Stomach (tissue), 9 donors: Measurements from ENCODE around the gene CD9. TPM values are rescaled to one million over a fixed set of nuclear protein-coding genes. Genes with fewer than 3 reads are reported as not detected.

Source experiments
- DNase-seq, 2 donors: peaks; one replicate each; pipeline versions ENCODE4 v3.0.0 to v3.0.0-alpha.2; 2013 to 2019
- H3K27ac ChIP-seq, 5 donors: fragments of 200-600 bp in 4 of 5; sonication (generic) in 4 of 5; one replicate each; pipeline ENCODE4 v1.5.1; 2013 to 2019; ENCODE audit warnings: mild to moderate bottlenecking in 1 of 5, moderate library complexity in 1 of 5
- H3K27me3 ChIP-seq, 3 donors: fragments of 200-600 bp; sonication (generic); one replicate each; pipeline ENCODE4 v1.5.1; 2017 to 2019; ENCODE audit warnings: mixed run types in 1 of 3
- H3K36me3 ChIP-seq, 4 donors: fragments of 200-600 bp; sonication (generic); 1 replicate in 3 of 4; 2 replicates in 1 of 4; pipeline ENCODE4 v1.5.1; 2016 to 2019
- H3K4me1 ChIP-seq, 4 donors: fragments of 200-600 bp; sonication (generic); one replicate each; pipeline ENCODE4 v1.5.1; 2016 to 2019
- H3K4me3 ChIP-seq, 4 donors: fragments of 200-600 bp; sonication (generic) in 3 of 4; one replicate each; pipeline ENCODE4 v1.5.1; 2016 to 2019; ENCODE audit warnings: mild to moderate bottlenecking in 1 of 4
- H3K9me3 ChIP-seq, 4 donors: fragments of 200-600 bp; sonication (generic); one replicate each; pipeline ENCODE4 v1.5.1; 2016 to 2019
- CTCF ChIP-seq, 7 experiments: fragments of 450-650 bp in 4 of 7; fragments of 200-600 bp in 3 of 7; sonication (generic) in 3 of 7; IDR thresholded peaks; one replicate each; pipeline ENCODE4 v1.5.1; 2016 to 2019; ENCODE audit warnings: antibody characterized with exemption in 7 of 7, control low read depth in 2 of 7, mild to moderate bottlenecking in 1 of 7
- EP300 ChIP-seq: sonication (generic); formaldehyde crosslinking; IDR thresholded peaks from one replicate; pipeline ENCODE4 v1.6.1; 2017; ENCODE audit warnings: antibody characterized with exemption
- POLR2A ChIP-seq, 4 donors: fragments of 450-650 bp; IDR thresholded peaks; one replicate each; pipeline ENCODE4 v1.6.1; 2016; ENCODE audit warnings: antibody characterized with exemption in 4 of 4, control low read depth in 2 of 4, mild to moderate bottlenecking in 1 of 4, moderate library complexity in 1 of 4
- POLR2AphosphoS5 ChIP-seq, 3 donors: sonication (generic); formaldehyde crosslinking; IDR thresholded peaks; one replicate each; pipeline ENCODE4 v1.6.1; 2016; ENCODE audit warnings: antibody characterized with exemption in 3 of 3
- WGBS, 5 donors: extraction: QIAGEN DNeasy Blood & Tissue Kit in 3 of 5; methylation state at CpG; one replicate each; pipeline versions ENCODE4 v1.1.5 to v1.1.7; 2013 to 2018; 5-methylcytosine and 5-hydroxymethylcytosine counted together
- intact Hi-C: fragments of 100-400 bp; cut with DNase I; formaldehyde crosslinking; loops from one replicate; pipeline ENCODE4 v1.15.1; 2023; ENCODE audit warnings: low total_unique reads
- polyA plus RNA-seq, 3 donors: library from polyadenylated mRNA; stranded (reverse); fragments of 200-250 nt; gene quantifications; one replicate each; pipeline ENCODE4 v1.2.3, GENCODE V29; 2013
- small RNA-seq, 4 donors: library from RNA; depleted of rRNA; stranded (forward); fragments of <200 nt; gene quantifications; one replicate each; pipeline ENCODE3, GENCODE V24; 2016
- total RNA-seq, 5 donors: library from RNA; depleted of rRNA; stranded (reverse); fragments of >200 nt; gene quantifications; one replicate each; pipeline versions ENCODE4 v1.1.0 to v1.2.3, GENCODE V29; 2014 to 2016
- donor health status: healthy with polysubstance abuse.
- donor health status: Bipolar disorder and iron deficiency.
- donor health status: healthy.

CD9 gene
- total and polyA plus RNA-seq, 8 donors: 51.0 to 421 (median 139) TPM

- Histone ChIP-seq H3K4me3 (no peak overlapping the region), H3K9me3 (no peaks in the 10 kb centered on the region), H3K36me3 (no peaks in the 10 kb centered on the region), H3K27ac (no peak overlapping the region), H3K27me3 (no peaks in the 10 kb centered on the region), H3K4me1 (peaks cover 14 to 27% (median 21%) of the 10 kb centered on the region in 4 donors)
- 83 to 92% (median 91%) methylated on average over 11 to 12 of the region's 12 CpGs for WGBS, 5 donors
- intact Hi-C loops: loop anchor here (5.0 to 10.0 kb wide), 3 partner anchors 87 to 289 kb away; no protein-coding TSS in a partner anchor
- DNase-seq: no peak
- no peak for TF ChIP-seq POLR2A (IDR thresholded peaks at IDR 0.05)
- no peak for TF ChIP-seq POLR2AphosphoS5 (IDR thresholded peaks at IDR 0.05)
- no peak for TF ChIP-seq CTCF (IDR thresholded peaks at IDR 0.05)
- TF ChIP-seq EP300: no peak
Measured at GRCh38 chr12:6284273-6284672, 84.1 kb downstream of the CD9 start.

DNA sequence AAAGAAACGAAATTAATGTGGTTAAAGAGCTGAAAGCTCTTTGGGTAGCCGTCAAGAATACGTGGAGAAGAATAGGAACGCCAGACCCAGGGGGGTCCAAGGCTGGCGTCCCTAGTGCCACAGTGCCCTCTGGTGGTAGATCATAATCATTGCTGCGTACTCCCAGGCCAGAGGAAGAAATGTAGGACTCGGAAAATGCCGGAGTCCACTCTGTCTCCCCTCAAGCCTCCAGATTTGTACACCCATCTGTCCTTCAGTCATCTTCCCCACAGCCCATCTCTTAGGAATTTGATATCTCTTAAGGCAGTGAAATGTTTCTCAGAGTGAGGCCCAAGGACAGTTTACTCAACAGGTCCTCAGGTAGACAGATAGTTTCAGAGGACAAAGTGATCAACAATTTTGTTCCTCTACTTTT, 84.9 kb downstream of the CD9 start:
- Histone ChIP-seq H3K4me1 (peaks cover 6 to 20% (median 14%) of the 10 kb centered on the region in 4 donors), H3K27ac (no peak overlapping the region), H3K36me3 (no peaks in the 10 kb centered on the region), H3K27me3 (no peaks in the 10 kb centered on the region), H3K9me3 (no peaks in the 10 kb centered on the region), H3K4me3 (no peak overlapping the region)
- 0 to 4% (median 2%) methylated on average over 8 of the region's 8 CpGs for WGBS, 5 donors
- intact Hi-C loops: loop anchor here (10.0 kb wide), 1 partner anchor 290 kb away; no protein-coding TSS in a partner anchor
- peak; percentile 69 to 91 for DNase-seq
- TF ChIP-seq POLR2A (IDR thresholded peaks at IDR 0.05) (no peak), EP300 (no peak), POLR2AphosphoS5 (IDR thresholded peaks at IDR 0.05) (peak in 1 of 3 donors; percentile 66), CTCF (IDR thresholded peaks at IDR 0.05) (peak in 6 of 7 experiments; percentile 61 to 93 (median 90))

DNA sequence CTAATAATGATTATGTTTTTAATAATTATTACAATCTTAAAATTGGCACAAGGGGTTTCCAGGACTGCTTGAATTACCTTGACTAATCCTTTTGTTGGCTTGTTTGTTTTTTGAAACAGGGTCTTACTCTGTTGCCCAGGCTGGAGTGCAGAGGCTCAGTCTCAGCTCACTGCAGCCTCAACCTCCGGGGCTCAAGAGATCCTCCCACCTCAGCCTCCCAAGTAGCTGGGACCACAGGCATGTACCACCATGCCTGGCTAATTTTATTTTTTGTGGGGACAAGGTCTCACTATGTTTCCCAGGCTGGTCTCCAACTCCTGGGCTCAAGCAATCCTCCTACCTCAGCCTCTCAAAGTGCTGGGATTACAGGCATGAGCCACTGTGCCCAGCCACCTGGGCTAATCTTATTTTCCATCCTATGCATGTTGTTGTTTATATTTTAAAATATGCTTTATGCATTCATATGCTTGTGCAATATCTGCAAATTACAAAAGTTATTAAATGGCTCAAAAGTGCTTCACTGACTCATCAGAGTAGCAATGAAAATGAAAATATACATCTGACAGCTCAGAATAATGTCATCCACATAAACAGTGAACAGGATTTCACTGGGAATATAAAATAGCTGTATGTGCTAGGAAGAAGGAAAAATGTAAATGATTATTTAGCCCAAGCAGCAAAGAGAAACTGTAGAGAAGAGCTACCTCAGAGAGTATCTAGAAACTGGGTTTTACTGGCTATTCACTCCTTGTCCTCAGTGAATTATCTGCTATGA, 85.5 kb downstream of the CD9 start:
- Histone ChIP-seq H3K36me3 (no peaks in the 10 kb centered on the region), H3K4me1 (peaks cover 0 to 14% (median 7%) of the 10 kb centered on the region in 4 donors), H3K27me3 (no peaks in the 10 kb centered on the region), H3K9me3 (no peaks in the 10 kb centered on the region), H3K27ac (no peak overlapping the region), H3K4me3 (no peak overlapping the region)
- WGBS, 5 donors: 19 to 72% (median 50%) methylated on average over 1 of the region's 1 CpG
- intact Hi-C loops: loop anchor here (10.0 kb wide), 1 partner anchor 291 kb away; no protein-coding TSS in a partner anchor
- no peak for DNase-seq
- TF ChIP-seq POLR2AphosphoS5 (IDR thresholded peaks at IDR 0.05) (no peak), EP300 (no peak), POLR2A (IDR thresholded peaks at IDR 0.05) (no peak), CTCF (IDR thresholded peaks at IDR 0.05) (no peak)

Small RNA genes lying within 50 kb of the gene (small RNA-seq; reads per million reads assigned to genes)
- gene ATP5MFP5 (0 reads per million in 4 donors), gene RF00019 (0 reads per million in 4 donors)

Other genes starting within 250 kb of the CD9 start
- 100 to 1,000 TPM in 1 of 5 donors, 10 to 100 TPM in 4; 49.0 to 103 (median 69.6) TPM for gene VWF, start 75.7 kb upstream of the CD9 start, total RNA-seq
- gene VWF, start 75.7 kb upstream of the CD9 start, polyA plus RNA-seq: 10 to 100 TPM in 1 of 3 donors, 1 to 10 TPM in 2; 3.1 to 22.7 (median 3.2) TPM
- gene PLEKHG6, start 110.3 kb downstream of the CD9 start, total RNA-seq: 100 to 1,000 TPM in 1 of 5 donors, 10 to 100 TPM in 3, 1 to 10 TPM in 1; 6.4 to 101 (median 16.2) TPM
- 10 to 100 TPM in 2 of 3 donors, 1 to 10 TPM in 1; 5.9 to 32.3 (median 27.0) TPM for gene PLEKHG6, start 110.3 kb downstream of the CD9 start, polyA plus RNA-seq
- gene TNFRSF1A, start 141.7 kb downstream of the CD9 start, total RNA-seq: 100 to 1,000 TPM in 4 of 5 donors, 10 to 100 TPM in 1; 91.6 to 432 (median 152) TPM
- gene TNFRSF1A, start 141.7 kb downstream of the CD9 start, polyA plus RNA-seq: 10 to 100 TPM; 35.2 to 64.4 (median 38.5) TPM
- gene SCNN1A, start 175.2 kb downstream of the CD9 start, total RNA-seq: 100 to 1,000 TPM in 4 of 5 donors, 10 to 100 TPM in 1; 63.3 to 486 (median 277) TPM
- 10 to 100 TPM; 16.6 to 98.0 (median 47.5) TPM for gene SCNN1A, start 175.2 kb downstream of the CD9 start, polyA plus RNA-seq
- 100 to 1,000 TPM in 3 of 5 donors, 10 to 100 TPM in 2; 27.5 to 471 (median 126) TPM for gene LTBR, start 183.8 kb downstream of the CD9 start, total RNA-seq
- 10 to 100 TPM; 47.3 to 76.3 (median 48.3) TPM for gene LTBR, start 183.8 kb downstream of the CD9 start, polyA plus RNA-seq
- 1 to 10 TPM in 1 of 5 donors, under 1 TPM in 1, not detected in 3; 0.92 to 8.7 TPM for gene CD27, start 244.6 kb downstream of the CD9 start, total RNA-seq
- 1 to 10 TPM; 1.7 to 5.8 (median 3.2) TPM for gene CD27, start 244.6 kb downstream of the CD9 start, polyA plus RNA-seq